Cardiac fibroblast (primary cell): Measurements from ENCODE around the gene TEX51.

Experiments
- DNase-seq, 2 donors: peaks; one replicate each; pipeline versions ENCODE4 v3.0.0 to v3.0.0-alpha.2; 2010; ENCODE audit warnings: low read depth in 2 of 2
- H3K4me3 ChIP-seq, 2 donors: replicated peaks in 1 of 2; 1 replicate in 1 of 2; 2 replicates in 1 of 2; pipeline ENCODE4 v1.5.1; 2011; ENCODE audit warnings: low read depth in 2 of 2, low read length in 2 of 2, mild to moderate bottlenecking in 2 of 2, moderate library complexity in 1 of 2
- TF ChIP-seq, protein P1 (sequence below): IDR thresholded peaks from one replicate; pipeline ENCODE4 v1.5.1; 2011; ENCODE audit warnings: low read depth, mild to moderate bottlenecking, low read length, inconsistent platforms

The TEX51 gene

DNA sequence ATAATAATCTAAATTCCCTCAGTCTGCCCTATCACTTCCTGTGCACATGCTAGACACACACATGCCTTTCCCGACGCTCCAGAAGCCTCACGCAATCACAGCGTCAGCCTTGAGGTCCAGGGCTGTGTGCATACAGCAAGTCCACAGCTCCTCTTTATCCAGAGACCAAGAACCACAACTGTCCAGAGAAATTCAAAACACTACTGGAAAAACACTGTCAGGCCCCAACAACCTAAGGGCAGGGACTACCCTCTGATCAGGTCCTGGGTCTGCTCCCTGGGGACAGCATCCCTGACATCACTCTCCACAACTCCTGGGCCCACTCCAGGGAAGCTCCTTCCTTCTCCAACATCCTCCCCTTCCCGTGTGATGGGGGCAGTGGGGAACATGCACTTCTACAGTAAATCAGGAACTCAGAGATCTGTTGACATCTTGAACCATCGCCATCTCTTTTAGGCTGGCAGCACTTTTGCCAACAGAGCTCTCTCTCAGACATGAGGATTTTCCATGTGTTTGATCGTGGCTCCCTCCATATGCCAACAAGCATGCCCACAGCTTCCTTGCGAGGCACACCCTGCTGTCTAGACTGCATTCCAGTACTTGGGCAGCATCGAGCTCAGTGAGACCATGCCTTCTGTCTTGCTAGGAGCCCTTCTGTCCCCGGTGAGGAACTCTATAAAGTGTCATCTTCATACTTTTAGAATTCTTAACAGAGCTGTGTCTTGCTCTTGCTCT, 15.4 kb downstream of the TEX51 start:
- TF ChIP-seq, protein P1, sequence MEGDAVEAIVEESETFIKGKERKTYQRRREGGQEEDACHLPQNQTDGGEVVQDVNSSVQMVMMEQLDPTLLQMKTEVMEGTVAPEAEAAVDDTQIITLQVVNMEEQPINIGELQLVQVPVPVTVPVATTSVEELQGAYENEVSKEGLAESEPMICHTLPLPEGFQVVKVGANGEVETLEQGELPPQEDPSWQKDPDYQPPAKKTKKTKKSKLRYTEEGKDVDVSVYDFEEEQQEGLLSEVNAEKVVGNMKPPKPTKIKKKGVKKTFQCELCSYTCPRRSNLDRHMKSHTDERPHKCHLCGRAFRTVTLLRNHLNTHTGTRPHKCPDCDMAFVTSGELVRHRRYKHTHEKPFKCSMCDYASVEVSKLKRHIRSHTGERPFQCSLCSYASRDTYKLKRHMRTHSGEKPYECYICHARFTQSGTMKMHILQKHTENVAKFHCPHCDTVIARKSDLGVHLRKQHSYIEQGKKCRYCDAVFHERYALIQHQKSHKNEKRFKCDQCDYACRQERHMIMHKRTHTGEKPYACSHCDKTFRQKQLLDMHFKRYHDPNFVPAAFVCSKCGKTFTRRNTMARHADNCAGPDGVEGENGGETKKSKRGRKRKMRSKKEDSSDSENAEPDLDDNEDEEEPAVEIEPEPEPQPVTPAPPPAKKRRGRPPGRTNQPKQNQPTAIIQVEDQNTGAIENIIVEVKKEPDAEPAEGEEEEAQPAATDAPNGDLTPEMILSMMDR = no peak
- no peak for DNase-seq
- H3K4me3 ChIP-seq = no peak overlapping the region

DNA sequence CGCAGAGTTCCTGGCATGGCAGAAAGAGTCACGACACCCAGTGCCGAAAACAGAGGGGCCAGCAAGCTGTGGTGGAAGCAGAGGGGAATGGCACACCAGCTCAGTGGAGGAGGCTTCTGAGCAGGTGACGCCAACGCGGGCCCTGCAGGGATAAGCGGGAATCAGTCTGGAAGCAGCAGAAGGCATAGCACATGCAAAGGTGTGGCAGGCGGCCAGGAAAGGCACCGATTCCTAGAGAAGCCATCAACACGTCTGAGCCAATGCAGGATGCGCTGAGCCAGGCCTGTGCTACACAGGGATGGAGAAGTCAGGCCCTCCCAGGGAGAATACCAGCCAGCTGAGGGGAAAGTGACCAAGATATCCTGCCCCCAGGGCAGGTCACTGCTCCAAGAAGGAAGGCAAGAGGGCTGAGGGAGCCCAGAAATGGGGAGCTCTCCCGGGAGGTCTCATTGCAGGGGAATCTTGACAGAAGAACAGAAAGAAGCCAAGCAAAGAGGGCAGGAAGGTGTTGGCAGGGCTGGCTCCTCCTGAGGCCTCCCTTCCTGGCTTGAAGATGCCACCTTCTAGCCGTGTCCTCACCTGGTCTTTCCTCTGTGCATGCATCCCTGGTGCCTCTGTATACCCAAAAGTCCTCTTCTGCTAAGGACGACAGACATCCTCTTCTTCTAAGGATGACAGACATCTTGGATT, 16.3 kb downstream of the TEX51 start:
- TF ChIP-seq, protein P1 = no peak
- no peak overlapping the region for H3K4me3 ChIP-seq
- DNase-seq = no peak

DNA sequence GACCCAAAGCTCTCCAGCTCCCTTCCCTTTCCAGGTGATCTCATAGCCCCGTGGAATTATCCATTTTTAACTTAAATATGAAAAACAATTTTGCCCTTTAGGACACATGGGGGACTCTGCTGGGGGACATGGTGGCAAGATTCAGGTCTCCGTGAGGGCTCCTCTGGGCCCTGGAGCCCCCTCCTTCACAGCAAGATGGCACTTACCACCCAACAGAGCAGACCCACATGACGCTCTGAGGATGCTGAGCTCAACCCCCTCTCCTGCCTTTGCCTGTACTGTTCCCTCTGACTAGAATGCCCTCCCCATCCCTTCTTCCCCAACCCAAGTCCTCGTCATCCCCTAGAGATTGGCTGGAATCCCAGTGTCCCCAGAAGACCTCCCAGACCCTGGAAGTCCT, 17.2 kb downstream of the TEX51 start:
- TF ChIP-seq, protein P1 = no peak
- DNase-seq = no peak
- no peak overlapping the region for H3K4me3 ChIP-seq

DNA sequence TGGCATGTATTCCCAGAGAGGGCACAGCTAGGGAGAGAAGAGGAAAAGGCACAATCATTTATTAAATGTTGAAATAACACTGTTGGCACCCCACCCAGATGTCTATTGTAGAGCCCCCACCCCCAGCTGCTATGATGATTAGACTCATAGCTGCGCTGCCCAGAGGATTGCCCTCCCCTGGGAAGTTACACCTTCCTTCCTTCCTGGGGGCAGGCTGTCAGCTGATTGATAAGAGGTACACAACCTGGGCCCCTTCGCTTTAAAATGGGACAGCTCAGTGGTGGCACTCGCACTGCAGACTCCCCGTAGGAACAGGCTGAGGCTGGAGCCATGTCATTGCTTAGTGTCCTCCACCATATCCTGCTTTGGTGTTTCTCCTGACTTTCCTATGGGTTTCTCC, 18.1 kb downstream of the TEX51 start:
- no peak for DNase-seq
- no peak overlapping the region for H3K4me3 ChIP-seq
- TF ChIP-seq, protein P1 = no peak

DNA sequence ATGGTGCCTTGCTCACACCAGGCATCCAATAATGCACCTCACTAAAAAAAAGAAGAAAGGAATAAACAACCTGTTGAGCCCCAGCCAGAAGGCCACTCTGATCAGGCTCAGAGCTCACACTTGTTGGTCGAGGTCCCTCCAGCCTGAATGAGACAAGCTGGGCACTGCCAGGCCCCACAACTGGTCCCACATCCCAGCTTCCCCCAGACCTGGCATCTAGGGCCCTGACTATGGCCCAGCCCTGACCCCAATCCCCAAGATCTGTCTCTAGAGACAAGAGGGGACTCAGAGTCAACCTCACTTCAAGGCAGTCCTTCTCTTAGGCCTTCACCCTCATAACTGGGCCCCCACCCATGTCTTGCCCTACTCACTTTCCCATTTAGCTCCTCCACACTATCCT, 22.4 kb downstream of the TEX51 start:
- no peak for DNase-seq
- no peak overlapping the region for H3K4me3 ChIP-seq
- TF ChIP-seq, protein P1 = no peak

DNA sequence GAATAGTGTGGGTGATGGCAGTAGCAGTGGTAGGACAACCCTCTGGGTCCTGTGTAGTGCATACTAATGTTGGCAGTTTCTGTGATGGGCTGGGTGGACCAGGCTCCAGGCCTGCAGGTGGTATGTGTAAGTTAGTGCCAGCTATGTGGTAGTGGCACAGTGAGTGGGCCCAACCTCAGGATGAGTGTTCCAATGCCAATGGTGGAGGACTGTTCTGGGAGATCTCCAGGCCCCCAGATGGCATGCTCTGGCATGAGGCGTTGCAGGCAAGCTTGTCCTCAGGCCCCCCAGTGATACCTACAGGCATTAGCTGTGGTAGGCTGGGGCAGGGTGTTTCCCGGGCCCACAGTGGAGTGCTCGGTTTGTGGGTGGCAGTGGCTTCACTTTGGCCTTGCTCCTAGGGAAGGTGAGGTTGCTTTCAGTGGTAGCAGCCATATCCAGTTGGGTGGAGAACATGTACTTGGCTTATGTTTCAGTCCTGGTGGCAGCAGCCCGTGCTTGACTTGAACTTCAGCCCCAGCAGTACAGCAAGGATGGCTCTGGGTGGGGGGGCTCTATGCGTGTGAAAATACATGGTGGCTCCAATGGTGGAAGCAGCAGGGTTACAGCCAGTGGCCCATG, 32.4 kb downstream of the TEX51 start:
- no peak overlapping the region for H3K4me3 ChIP-seq
- TF ChIP-seq, protein P1 = no peak

More for the DNA sequence above, 32.4 kb downstream of the TEX51 start:
- no peak for DNase-seq
